Tibial artery (tissue), 4 donors: ENCODE data around the gene RUNX1.

ENCODE experiments used
- DNase-seq, 2 donors: peaks; one replicate each; pipeline ENCODE4 v3.0.0-alpha.2; 2019
- H3K27ac ChIP-seq, 2 donors: fragments of 200-600 bp; sonication (generic) in 1 of 2; 1 replicate in 1 of 2; 2 replicates in 1 of 2; pipeline ENCODE4 v1.5.1; 2018 to 2019; ENCODE audit warnings: mild to moderate bottlenecking in 1 of 2
- H3K27me3 ChIP-seq, 2 donors: fragments of 200-600 bp; sonication (generic) in 1 of 2; one replicate each; pipeline versions ENCODE4 v1.5.1 to v1.6.0; 2016 to 2019
- H3K36me3 ChIP-seq, 3 donors: fragments of 200-600 bp; sonication (generic) in 2 of 3; one replicate each; pipeline ENCODE4 v1.5.1; 2016 to 2019; ENCODE audit warnings: mild to moderate bottlenecking in 2 of 3
- H3K4me1 ChIP-seq, 4 donors: fragments of 200-600 bp; sonication (generic) in 2 of 4; 1 replicate in 3 of 4; 2 replicates in 1 of 4; pipeline ENCODE4 v1.5.1; 2016 to 2019
- H3K4me3 ChIP-seq, 2 donors: fragments of 200-600 bp; sonication (generic) in 1 of 2; 1 replicate in 1 of 2; 2 replicates in 1 of 2; pipeline ENCODE4 v1.5.1; 2018 to 2019; ENCODE audit warnings: mild to moderate bottlenecking in 2 of 2
- H3K9me3 ChIP-seq, 3 donors: fragments of 200-600 bp; sonication (generic) in 1 of 3; one replicate each; pipeline ENCODE4 v1.5.1; 2016 to 2019
- intact Hi-C: fragments of 100-400 bp; cut with DNase I; formaldehyde crosslinking; loops from one replicate; pipeline ENCODE4 v1.15.0; 2023; ENCODE audit warnings: low total_unique reads
- TF ChIP-seq, protein P1 (sequence below), 2 experiments: fragments of 200-600 bp in 1 of 2; fragments of 450-650 bp in 1 of 2; IDR thresholded peaks; one replicate each; pipeline ENCODE4 v1.5.1; 2017 to 2019; ENCODE audit warnings: antibody characterized with exemption in 2 of 2, mild to moderate bottlenecking in 1 of 2, moderate library complexity in 1 of 2

Gene RUNX1

GRCh38 chr21:34836103-34836932 is 212.8 kb downstream of the RUNX1 start:
- TF ChIP-seq, protein P1, sequence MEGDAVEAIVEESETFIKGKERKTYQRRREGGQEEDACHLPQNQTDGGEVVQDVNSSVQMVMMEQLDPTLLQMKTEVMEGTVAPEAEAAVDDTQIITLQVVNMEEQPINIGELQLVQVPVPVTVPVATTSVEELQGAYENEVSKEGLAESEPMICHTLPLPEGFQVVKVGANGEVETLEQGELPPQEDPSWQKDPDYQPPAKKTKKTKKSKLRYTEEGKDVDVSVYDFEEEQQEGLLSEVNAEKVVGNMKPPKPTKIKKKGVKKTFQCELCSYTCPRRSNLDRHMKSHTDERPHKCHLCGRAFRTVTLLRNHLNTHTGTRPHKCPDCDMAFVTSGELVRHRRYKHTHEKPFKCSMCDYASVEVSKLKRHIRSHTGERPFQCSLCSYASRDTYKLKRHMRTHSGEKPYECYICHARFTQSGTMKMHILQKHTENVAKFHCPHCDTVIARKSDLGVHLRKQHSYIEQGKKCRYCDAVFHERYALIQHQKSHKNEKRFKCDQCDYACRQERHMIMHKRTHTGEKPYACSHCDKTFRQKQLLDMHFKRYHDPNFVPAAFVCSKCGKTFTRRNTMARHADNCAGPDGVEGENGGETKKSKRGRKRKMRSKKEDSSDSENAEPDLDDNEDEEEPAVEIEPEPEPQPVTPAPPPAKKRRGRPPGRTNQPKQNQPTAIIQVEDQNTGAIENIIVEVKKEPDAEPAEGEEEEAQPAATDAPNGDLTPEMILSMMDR (IDR thresholded peaks at IDR 0.05) = no peak
- intact Hi-C loops = no loop called here
- peaks cover 4 to 41% (median 14%) of the 10 kb centered on the region in 3 donors for H3K36me3 ChIP-seq
- H3K27ac ChIP-seq = peak overlapping the region; percentile 57 to 72
- no peaks in the 10 kb centered on the region for H3K9me3 ChIP-seq
- DNase-seq = peak; percentile 83 to 90
- peaks cover 0 to 29% (median 19%) of the 10 kb centered on the region in 4 donors for H3K4me1 ChIP-seq
- H3K4me3 ChIP-seq = no peak overlapping the region
- no peaks in the 10 kb centered on the region for H3K27me3 ChIP-seq

DNA sequence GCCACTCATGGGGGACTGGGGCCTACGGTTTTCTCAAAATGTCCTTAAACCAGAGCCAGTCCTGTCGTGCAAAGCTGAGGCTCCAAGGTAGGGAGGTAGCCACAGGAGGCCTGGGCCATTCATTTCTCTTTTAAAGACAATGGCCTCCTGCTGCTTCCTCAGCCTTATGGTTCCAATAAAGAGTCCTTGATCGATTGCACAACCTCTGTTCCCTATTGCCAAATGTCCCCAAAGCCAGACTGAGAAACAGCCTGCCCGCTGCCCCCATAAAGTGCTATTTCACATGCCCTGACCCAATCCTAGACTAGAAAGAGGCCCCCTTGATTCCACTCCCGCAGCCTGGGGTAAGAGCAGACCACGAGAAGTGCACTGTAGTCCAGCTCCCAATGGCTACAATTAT is 213.6 kb downstream of the RUNX1 start:
- H3K9me3 ChIP-seq = no peaks in the 10 kb centered on the region
- peak overlapping the region; percentile 57 to 72 for H3K27ac ChIP-seq
- intact Hi-C loops = no loop called here
- peaks cover 4 to 34% (median 14%) of the 10 kb centered on the region in 3 donors for H3K36me3 ChIP-seq
- peaks cover 0 to 29% (median 19%) of the 10 kb centered on the region in 4 donors for H3K4me1 ChIP-seq
- TF ChIP-seq, protein P1 (IDR thresholded peaks at IDR 0.05) = no peak
- H3K27me3 ChIP-seq = no peaks in the 10 kb centered on the region
- H3K4me3 ChIP-seq = no peak overlapping the region
- peak; percentile 75 to 78 for DNase-seq

DNA sequence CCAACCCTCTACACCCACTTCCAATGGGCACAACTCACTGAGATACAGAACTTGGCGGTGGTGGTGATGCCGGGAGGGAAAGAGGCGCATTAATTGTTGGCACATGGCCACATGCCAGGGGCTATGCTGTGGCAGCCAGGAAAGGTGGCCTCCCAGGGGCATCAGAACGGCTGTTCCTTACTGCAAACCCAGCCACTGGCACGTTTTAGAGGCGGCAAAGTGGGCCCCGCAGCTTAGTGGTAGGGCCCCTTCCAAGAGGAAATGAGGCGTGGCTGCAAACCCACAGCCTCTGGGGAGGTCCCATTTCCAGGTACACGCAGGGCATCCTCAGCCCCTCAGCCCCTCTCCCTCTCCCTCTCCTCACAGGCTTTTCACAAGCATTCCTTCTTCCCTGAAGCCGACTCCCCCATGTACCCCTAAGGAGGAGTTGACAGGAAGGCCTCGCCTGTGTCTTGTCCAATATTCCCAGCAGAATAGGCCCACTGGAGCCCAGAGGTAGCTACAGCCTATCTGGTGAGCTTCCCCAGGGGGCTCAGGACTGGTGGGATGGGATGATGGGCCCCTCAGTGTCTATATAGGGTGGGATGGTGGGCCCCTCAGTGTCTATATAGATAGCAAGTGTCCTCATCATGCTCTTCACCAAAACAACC is 214.1 kb downstream of the RUNX1 start:
- Histone ChIP-seq H3K27ac (peak overlapping the region; percentile 57 to 72), H3K4me1 (peaks cover 0 to 29% (median 19%) of the 10 kb centered on the region in 4 donors), H3K9me3 (no peaks in the 10 kb centered on the region), H3K27me3 (no peaks in the 10 kb centered on the region), H3K4me3 (no peak overlapping the region), H3K36me3 (peaks cover 4 to 31% (median 14%) of the 10 kb centered on the region in 3 donors)
- intact Hi-C loops = no loop called here
- no peak for DNase-seq
- TF ChIP-seq, protein P1 (IDR thresholded peaks at IDR 0.05) = no peak

DNA sequence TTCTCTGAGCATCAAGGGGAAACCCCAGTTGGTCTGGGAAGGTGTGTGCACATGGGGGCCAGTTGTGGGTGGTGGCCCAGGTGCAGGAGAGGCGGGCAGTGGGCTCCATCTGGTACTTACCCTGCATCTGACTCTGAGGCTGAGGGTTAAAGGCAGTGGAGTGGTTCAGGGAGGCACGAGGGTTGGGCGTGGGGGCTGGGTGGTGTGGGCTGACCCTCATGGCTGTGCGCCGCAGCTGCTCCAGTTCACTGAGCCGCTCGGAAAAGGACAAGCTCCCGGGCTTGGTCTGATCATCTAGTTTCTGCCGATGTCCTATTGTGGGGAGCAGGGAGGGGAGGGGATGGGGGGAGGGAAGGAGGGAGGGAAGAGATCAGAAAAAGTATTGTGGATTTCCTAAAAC is 214.8 kb downstream of the RUNX1 start:
- Histone ChIP-seq H3K4me1 (peaks cover 0 to 29% (median 19%) of the 10 kb centered on the region in 4 donors), H3K36me3 (peaks cover 4 to 32% (median 14%) of the 10 kb centered on the region in 3 donors), H3K9me3 (no peaks in the 10 kb centered on the region), H3K27ac (peak overlapping the region in 1 of 2 donors; percentile 72), H3K4me3 (no peak overlapping the region), H3K27me3 (no peaks in the 10 kb centered on the region)
- intact Hi-C loops = no loop called here
- DNase-seq = no peak
- TF ChIP-seq, protein P1 (IDR thresholded peaks at IDR 0.05) = no peak

- DNase-seq = no peak
- Histone ChIP-seq H3K4me3 (no peak overlapping the region), H3K9me3 (no peaks in the 10 kb centered on the region), H3K27me3 (no peaks in the 10 kb centered on the region), H3K36me3 (peaks cover 4 to 41% (median 14%) of the 10 kb centered on the region in 3 donors), H3K4me1 (peaks cover 0 to 29% (median 19%) of the 10 kb centered on the region in 4 donors), H3K27ac (no peak overlapping the region)
- TF ChIP-seq, protein P1 (IDR thresholded peaks at IDR 0.05) = no peak
- intact Hi-C loops = no loop called here
These were observed 215.6 kb downstream of the RUNX1 start for GRCh38 chr21:34833465-34833864.
